Measurements from ENCODE around the gene MKLN1. TPM values are rescaled to one million over a fixed set of nuclear protein-coding genes. Genes with fewer than 3 reads are reported as not detected.
A peak's percentile ranks its signal among the peaks of the same experiment; 100 is the strongest.

MKLN1 gene
- total RNA-seq = 10 to 100 TPM; 44.9 to 49.6 TPM

DNA sequence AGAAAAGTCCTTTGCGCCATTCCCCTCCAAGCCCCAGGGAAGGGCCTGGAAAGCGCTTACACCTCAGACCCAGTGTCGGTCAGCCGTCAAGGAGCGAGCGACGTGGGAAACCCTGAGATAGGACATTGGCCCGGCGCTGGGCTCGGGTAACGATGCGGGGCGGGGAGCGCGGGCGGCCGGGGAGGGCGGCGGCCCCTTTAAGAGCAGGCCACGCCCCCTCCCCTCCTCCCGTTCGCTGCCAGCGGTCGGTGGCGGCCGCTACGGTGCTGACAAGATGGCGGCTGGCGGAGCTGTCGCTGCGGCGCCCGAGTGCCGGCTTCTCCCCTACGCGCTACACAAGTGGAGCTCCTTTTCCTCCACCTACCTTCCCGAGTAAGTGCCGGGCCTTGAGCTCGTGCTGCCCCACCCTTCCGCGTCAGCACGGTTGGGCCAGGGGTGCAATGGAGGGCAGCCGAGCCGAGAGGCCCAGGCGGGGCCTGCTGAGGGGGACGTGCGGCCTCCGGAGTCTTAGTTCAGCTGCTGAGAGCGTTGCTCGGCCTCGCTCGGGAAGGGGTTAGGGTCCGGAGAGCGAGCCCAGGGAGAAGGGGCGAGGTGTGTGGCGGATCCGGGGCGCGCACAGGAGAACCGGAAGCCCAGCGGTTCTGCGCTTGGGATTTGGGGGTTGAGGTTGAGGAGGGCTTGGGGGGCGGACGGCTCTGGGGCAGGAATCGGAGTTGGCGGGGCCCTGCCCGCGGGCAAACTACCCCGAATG, at the start of gene MKLN1:
MKLN1 (plus strand) TSS at position 251 of the 751 bp plus-strand sequence; CDS start at position 275, 24 bp downstream.
- H3K36me3 Mint-ChIP-seq (ENCODE audit: insufficient read depth in 2 of 2) = peaks cover 4 to 11% of the 10 kb centered on the region in 2 donors
- no peaks in the 10 kb centered on the region for H3K9me3 Mint-ChIP-seq
- H3K4me1 Mint-ChIP-seq (ENCODE audit: low read depth) = peaks cover 68% of the 10 kb centered on the region
- H3K4me3 Mint-ChIP-seq = peak within 1 kb of the TSS; percentile 98 to 99
- ATAC-seq (replicated peaks in 1 of 2) = peak; percentile 93 to 94
- peak; percentile 93 for DNase-seq
- peak within 1 kb of the TSS; percentile 99 for H3K27ac Mint-ChIP-seq
- H3K27me3 Mint-ChIP-seq (ENCODE audit: low read depth) = no peaks in the 10 kb centered on the region

DNA sequence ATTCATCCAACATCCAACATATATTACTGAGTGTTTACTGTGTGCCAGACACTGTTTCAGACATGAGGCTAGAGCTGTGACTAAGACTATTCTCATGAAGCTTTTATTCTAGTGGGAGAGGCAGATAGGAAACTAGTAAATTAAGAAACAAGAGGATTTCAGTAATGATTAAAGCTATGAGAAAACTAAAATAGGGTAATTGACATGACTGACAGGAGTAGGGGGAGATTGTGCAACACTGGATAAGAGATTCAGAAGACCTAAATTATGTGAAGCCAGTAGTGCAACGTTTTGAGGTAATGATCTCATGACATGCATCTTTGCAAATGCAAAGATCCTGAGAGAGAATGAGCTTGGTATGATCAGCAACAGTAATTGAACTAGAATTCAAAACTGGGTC, 48.6 kb upstream of the MKLN1 start:
- ATAC-seq (replicated peaks in 1 of 2) (no peak), DNase-seq (no peak)
- Mint-ChIP-seq H3K9me3 (peaks cover 0 to 4% of the 10 kb centered on the region in 2 donors), H3K27me3 (ENCODE audit: low read depth) (no peaks in the 10 kb centered on the region), H3K4me3 (no peak overlapping the region), H3K4me1 (ENCODE audit: low read depth) (no peaks in the 10 kb centered on the region), H3K27ac (no peak overlapping the region), H3K36me3 (ENCODE audit: insufficient read depth in 2 of 2) (no peaks in the 10 kb centered on the region)

DNA sequence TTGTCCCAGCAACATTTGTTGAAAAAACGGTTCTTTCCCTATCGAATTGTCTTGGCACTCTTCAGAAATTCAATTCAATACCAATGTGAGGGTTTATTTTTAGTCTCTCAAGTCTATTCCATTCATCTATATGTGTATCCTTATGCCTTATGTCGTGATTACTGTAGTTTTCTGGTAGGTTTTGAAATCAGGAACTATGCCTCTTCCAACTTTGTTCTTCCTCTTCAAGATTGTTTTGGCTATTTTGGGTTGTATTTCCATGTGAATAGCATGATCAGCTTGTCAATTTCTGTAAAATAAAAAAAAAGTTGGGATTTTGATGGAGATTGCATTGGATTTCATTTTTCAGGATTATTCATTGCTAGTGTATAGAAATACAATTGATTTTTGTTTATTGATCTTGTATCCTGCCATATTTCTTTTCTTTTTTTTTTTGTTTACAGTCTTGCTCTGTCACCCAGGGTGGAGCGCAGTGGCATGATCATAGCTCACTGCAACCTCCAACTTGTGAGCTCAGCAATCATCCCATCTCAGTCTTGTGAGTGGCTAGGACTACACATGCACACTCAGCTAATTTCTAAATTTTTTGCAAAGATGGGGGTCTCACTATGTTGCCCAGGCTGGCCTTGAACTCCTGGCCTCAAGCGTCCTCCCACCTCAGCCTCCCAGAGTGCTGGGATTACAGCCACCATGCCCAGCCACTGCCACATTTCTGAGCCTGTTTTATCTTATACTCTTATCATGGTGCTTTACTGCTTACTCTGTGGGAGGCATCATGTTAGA, 46.2 kb upstream of the MKLN1 start:
- no peaks in the 10 kb centered on the region for H3K4me1 Mint-ChIP-seq (ENCODE audit: low read depth)
- peaks cover 0 to 4% of the 10 kb centered on the region in 2 donors for H3K9me3 Mint-ChIP-seq
- no peak overlapping the region for H3K4me3 Mint-ChIP-seq
- no peak overlapping the region for H3K27ac Mint-ChIP-seq
- H3K27me3 Mint-ChIP-seq (ENCODE audit: low read depth) = no peaks in the 10 kb centered on the region
- DNase-seq = no peak
- H3K36me3 Mint-ChIP-seq (ENCODE audit: insufficient read depth in 2 of 2) = no peaks in the 10 kb centered on the region
- no peak for ATAC-seq (replicated peaks in 1 of 2)

DNA sequence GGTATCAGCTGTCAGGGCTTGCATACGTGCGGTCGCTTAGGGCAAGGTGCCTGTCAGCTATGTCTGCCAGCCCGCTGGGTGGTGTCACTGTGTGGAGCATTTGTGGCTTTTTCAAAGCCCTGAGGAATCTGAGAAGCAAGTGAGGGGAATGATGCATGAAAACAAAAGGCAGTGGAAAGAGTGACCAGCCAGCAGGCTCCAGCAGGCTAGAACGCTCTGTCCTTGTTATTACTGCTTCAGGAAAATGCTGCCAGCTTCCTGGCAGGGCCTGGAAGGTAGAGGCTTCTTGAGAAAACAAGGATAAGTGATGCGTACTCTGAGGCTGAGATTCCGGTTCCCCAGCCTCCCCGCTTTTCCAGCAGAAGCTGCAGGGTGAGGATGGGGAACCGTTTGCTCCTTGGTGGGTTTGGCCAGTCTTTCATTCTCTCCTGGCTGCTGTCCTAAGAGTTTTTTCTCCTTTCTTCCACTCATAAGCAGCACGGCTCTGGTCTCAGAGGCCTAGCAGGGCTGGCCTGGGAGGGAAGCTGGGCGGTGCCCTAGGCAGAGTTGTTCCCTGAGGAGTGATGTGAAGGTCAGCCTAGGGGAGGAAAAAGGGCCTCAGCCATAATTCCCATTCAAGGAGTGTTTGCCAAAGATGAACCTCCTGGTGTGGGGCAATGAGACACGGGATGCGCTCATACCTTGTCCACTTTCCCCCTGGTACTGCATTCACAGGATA, 42.8 kb upstream of the MKLN1 start:
- H3K4me3 Mint-ChIP-seq = no peak overlapping the region

DNA sequence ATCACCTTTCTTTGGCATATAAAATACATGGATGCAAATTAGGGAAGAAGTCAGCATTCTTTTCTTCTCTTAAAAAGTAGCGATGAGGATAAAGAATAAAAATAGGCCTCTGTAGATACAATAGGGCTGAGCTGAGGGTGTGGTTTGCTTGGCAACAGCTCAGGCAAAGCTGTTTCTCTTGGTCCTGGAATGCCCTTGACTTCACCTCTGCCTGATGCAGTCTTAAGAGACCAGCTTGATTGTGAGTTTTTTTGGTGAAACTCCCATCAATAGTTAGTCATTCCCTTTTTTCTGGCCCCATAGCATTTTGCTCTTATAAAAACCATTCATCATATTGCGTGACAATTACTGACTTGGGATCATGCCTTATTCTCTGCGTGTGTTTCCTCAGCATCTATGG, 42.1 kb upstream of the MKLN1 start:
- no peak for ATAC-seq (replicated peaks in 1 of 2)
- H3K4me3 Mint-ChIP-seq = no peak overlapping the region
- no peak overlapping the region for H3K27ac Mint-ChIP-seq
- no peak for DNase-seq
- no peaks in the 10 kb centered on the region for H3K4me1 Mint-ChIP-seq (ENCODE audit: low read depth)
- peaks cover 3 to 11% of the 10 kb centered on the region in 2 donors for H3K9me3 Mint-ChIP-seq
- H3K27me3 Mint-ChIP-seq (ENCODE audit: low read depth) = no peaks in the 10 kb centered on the region
- H3K36me3 Mint-ChIP-seq (ENCODE audit: insufficient read depth in 2 of 2) = peaks cover 4 to 9% of the 10 kb centered on the region in 2 donors

More for the DNA sequence above, 42.8 kb upstream of the MKLN1 start:
- Mint-ChIP-seq H3K36me3 (ENCODE audit: insufficient read depth in 2 of 2) (peaks cover 4 to 9% of the 10 kb centered on the region in 2 donors), H3K27ac (no peak overlapping the region), H3K27me3 (ENCODE audit: low read depth) (no peaks in the 10 kb centered on the region), H3K4me1 (ENCODE audit: low read depth) (no peaks in the 10 kb centered on the region), H3K9me3 (peaks cover 3 to 11% of the 10 kb centered on the region in 2 donors)
- ATAC-seq (replicated peaks in 1 of 2) (no peak), DNase-seq (no peak)

DNA sequence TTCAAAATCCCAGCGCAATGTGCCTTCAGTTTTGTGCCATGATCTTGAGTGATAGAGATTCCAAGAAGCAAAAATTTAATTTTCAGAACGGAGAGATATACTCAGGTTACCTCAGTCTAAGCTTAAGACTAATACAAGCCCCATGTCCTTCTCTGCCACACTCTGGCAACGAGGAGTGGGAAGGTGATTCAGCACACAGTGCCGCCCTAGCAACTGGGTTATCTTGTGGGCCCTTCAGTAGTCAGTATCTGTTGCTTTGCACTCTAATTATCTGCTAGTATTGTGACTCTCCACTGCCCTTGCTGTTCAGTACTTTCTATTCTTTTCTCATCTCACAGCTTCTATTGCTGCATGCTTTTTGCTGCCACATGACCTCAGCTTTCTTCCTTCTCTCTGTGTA, 39.2 kb upstream of the MKLN1 start:
- H3K9me3 Mint-ChIP-seq = peaks cover 3 to 9% of the 10 kb centered on the region in 2 donors

DNA sequence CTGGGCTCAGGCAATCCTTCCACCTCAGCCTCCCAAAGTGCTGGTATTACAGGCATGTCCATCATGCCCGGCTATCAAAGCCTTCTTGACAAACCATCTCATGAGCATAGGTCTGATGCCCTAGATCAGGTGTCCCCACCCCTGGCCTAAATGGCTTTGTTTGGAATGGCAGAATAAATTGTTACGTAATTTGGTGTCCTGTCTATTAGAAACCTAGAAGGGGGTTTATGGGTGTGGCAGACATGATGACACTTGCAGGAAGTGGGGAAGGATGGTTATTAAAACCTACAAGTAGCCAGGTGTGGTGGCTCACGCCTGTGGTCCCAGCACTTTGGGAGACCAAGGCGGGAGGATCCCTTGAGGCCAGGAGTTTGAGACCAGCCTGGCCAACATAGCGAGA, 38.6 kb upstream of the MKLN1 start:
- H3K27me3 Mint-ChIP-seq (ENCODE audit: low read depth) = no peaks in the 10 kb centered on the region

More for the DNA sequence above, 39.2 kb upstream of the MKLN1 start:
- Mint-ChIP-seq H3K36me3 (ENCODE audit: insufficient read depth in 2 of 2) (peaks cover 4 to 9% of the 10 kb centered on the region in 2 donors), H3K27me3 (ENCODE audit: low read depth) (no peaks in the 10 kb centered on the region), H3K4me3 (no peak overlapping the region), H3K4me1 (ENCODE audit: low read depth) (no peaks in the 10 kb centered on the region), H3K27ac (no peak overlapping the region)
- no peak for DNase-seq
- ATAC-seq (replicated peaks in 1 of 2) = no peak

DNA sequence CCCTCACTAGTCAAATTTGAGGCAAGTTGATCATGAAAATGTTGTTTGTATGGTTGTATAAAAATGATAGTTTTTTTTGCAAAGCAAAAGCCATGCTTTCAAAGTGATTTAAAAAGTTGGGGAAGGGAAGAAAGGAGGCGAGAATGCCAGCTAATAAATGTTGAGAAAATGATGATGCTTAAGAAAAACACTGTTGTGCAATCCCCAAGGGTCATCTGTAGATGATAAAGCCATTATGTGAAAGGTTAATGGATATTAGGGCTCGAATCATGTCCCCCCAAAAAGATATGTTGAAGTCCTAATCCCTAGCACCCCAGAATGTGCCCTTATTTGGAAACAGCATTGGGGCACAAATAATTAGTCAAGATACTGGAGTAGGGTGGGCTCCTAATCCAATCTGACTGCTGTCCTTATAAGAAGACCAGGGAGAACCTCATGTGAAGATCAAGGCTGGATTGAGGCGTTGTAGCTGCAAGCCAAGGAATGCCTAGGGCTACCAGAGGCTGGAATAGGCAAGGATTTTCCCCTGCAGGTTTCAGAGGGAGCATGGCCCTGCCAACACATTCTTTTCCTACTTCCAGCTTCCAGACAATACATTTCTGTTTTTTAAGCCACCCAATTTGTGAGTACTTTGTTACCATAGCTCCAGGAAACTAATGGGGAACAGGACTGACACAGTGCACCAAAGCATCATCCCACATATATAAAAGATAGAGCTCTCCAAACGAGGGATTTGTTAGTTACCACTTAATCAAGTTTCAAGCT, 35.4 kb upstream of the MKLN1 start:
- H3K27ac Mint-ChIP-seq = no peak overlapping the region
- no peak for DNase-seq

More for the DNA sequence above, 38.6 kb upstream of the MKLN1 start:
- H3K4me1 Mint-ChIP-seq (ENCODE audit: low read depth) = no peaks in the 10 kb centered on the region
- no peak for ATAC-seq (replicated peaks in 1 of 2)
- DNase-seq = no peak
- peaks cover 3 to 9% of the 10 kb centered on the region in 2 donors for H3K9me3 Mint-ChIP-seq
- H3K27ac Mint-ChIP-seq = no peak overlapping the region
- H3K36me3 Mint-ChIP-seq (ENCODE audit: insufficient read depth in 2 of 2) = peaks cover 4 to 9% of the 10 kb centered on the region in 2 donors
- H3K4me3 Mint-ChIP-seq = no peak overlapping the region

DNA sequence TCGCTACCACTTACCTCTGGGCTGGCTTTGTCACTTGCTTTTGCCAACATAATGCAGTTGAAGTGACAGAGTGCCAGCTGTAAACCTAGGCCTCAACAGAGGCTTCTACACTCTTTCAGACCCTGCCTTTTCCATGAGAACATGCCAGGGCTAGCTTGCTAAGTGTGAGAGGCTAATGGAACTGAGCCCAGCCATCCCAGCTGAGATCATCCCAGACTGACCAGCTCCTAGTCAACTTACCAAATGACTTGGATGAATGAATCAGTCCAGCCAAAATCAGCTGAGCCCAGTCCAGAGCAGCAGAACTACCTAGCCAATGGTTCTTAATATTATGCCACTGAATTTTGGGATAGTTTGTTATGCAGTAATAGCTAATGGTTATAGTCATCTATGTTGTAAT, 34.7 kb upstream of the MKLN1 start:
- Mint-ChIP-seq H3K36me3 (ENCODE audit: insufficient read depth in 2 of 2) (peaks cover under 1 to 3% of the 10 kb centered on the region in 2 donors), H3K27me3 (ENCODE audit: low read depth) (no peaks in the 10 kb centered on the region), H3K9me3 (peaks cover under 1 to 5% of the 10 kb centered on the region in 2 donors), H3K4me3 (no peak overlapping the region), H3K27ac (no peak overlapping the region), H3K4me1 (ENCODE audit: low read depth) (no peaks in the 10 kb centered on the region)
- DNase-seq (no peak), ATAC-seq (replicated peaks in 1 of 2) (no peak)

More for the DNA sequence above, 35.4 kb upstream of the MKLN1 start:
- Mint-ChIP-seq H3K36me3 (ENCODE audit: insufficient read depth in 2 of 2) (peaks cover 4 to 9% of the 10 kb centered on the region in 2 donors), H3K27me3 (ENCODE audit: low read depth) (no peaks in the 10 kb centered on the region), H3K4me3 (no peak overlapping the region), H3K9me3 (peaks cover 3 to 9% of the 10 kb centered on the region in 2 donors), H3K4me1 (ENCODE audit: low read depth) (no peaks in the 10 kb centered on the region)
- ATAC-seq (replicated peaks in 1 of 2) = no peak

DNA sequence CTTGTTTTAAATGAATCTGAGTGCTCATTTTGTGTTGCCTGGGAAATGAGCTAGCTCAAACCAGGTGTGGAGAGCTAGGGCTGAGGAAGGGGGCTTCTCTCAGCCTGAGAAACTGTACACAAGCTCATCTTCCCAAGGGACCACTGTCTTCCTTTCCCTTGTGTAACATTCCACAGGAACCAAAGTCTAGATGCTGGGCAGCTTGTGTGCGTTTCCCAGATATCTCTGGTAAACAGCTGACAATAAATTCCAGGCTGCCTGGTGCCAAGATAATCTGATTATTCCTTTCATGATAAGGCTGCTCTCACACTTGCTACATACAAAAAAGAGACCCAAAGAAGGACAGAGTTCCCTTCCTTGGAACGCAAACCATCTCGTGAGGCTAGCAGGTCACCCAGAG, 33.1 kb upstream of the MKLN1 start:
- H3K27me3 Mint-ChIP-seq (ENCODE audit: low read depth) = no peaks in the 10 kb centered on the region
- ATAC-seq (replicated peaks in 1 of 2) (no peak), DNase-seq (no peak)
- no peaks in the 10 kb centered on the region for H3K4me1 Mint-ChIP-seq (ENCODE audit: low read depth)
- H3K9me3 Mint-ChIP-seq = no peaks in the 10 kb centered on the region
- H3K4me3 Mint-ChIP-seq = no peak overlapping the region
- no peaks in the 10 kb centered on the region for H3K36me3 Mint-ChIP-seq (ENCODE audit: insufficient read depth in 2 of 2)
- H3K27ac Mint-ChIP-seq = no peak overlapping the region

DNA sequence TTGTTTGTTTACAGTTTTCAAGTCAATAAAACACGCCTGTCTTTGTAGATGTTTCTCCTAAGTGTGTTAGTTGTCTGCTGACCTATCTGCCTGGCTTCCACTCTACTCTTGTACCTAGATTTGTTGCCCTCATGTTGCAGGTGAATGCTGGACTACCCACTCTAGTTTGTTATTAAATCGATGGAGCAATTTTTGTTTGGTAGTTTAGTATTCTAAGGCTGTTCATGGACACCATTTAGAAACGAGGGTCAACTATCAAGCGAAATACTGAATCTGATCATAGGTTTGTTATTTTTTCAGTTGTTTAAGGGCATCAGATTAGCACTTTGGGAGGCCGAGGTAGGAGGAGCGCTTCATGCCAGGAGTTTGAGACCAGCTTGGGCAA, 29.1 kb upstream of the MKLN1 start:
- DNase-seq (no peak), ATAC-seq (replicated peaks in 1 of 2) (no peak)
- no peaks in the 10 kb centered on the region for H3K36me3 Mint-ChIP-seq (ENCODE audit: insufficient read depth in 2 of 2)
- no peaks in the 10 kb centered on the region for H3K9me3 Mint-ChIP-seq
- no peak overlapping the region for H3K27ac Mint-ChIP-seq
- H3K27me3 Mint-ChIP-seq (ENCODE audit: low read depth) = peaks cover 8% of the 10 kb centered on the region
- H3K4me1 Mint-ChIP-seq (ENCODE audit: low read depth) = no peaks in the 10 kb centered on the region
- H3K4me3 Mint-ChIP-seq = no peak overlapping the region

DNA sequence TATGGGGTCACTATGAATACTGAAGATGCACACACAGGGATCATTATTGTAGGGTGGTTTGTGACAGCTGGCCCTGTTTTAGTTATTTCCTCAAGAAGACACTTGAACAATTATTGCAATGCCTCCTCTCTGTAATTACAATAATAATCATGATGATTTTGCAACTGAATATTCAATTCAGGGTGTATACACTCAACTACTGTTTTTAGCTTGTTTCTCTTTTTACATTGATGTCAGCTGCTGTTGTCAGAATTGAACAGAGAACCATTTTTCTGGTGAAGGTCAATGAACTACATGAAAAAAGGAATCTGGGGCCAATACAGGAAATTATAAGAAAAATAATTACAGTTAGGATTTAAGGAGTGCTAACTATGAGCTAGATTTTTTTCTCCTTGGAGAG, 28.6 kb upstream of the MKLN1 start:
- Mint-ChIP-seq H3K27me3 (ENCODE audit: low read depth) (peaks cover 8% of the 10 kb centered on the region), H3K36me3 (ENCODE audit: insufficient read depth in 2 of 2) (no peaks in the 10 kb centered on the region), H3K9me3 (no peaks in the 10 kb centered on the region), H3K27ac (no peak overlapping the region), H3K4me1 (ENCODE audit: low read depth) (no peaks in the 10 kb centered on the region), H3K4me3 (no peak overlapping the region)
- no peak for ATAC-seq (replicated peaks in 1 of 2)
- DNase-seq = no peak

Measured in activated T-cell treated with anti-CD3 and anti-CD28 coated beads, Interleukin-2, amount 50 U/mL, for 72 hours (primary cell).